Measurements from ENCODE around the gene FAM236D. TPM values are rescaled to one million over a fixed set of nuclear protein-coding genes. Genes with fewer than 3 reads are reported as not detected.

Gene FAM236D
- not detected in 2 replicates for total RNA-seq

DNA sequence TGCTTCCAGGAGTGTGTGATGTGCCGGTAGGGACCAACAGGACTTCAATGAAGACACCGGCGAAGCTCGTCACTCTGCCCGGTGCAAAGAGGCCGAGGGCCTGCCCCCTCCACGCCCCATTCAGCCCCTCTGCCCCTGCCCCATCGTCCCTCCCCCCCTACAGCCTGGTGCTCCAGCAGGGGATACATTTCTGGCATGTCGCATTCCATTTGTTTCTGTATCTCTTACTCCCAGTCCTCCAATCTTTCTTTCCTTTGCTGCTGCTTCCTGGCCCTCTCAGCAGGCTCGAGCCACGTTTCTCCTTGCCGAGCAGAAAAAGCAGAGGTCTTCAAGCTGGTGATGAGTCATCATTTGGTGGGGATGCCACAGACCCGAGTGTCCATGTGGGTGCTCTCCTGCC, at the start of gene FAM236D:
Gene FAM236D (minus strand): TSS at position 101 of the 400 bp plus-strand sequence. CDS start 100 bp downstream, at position 1.

DNA sequence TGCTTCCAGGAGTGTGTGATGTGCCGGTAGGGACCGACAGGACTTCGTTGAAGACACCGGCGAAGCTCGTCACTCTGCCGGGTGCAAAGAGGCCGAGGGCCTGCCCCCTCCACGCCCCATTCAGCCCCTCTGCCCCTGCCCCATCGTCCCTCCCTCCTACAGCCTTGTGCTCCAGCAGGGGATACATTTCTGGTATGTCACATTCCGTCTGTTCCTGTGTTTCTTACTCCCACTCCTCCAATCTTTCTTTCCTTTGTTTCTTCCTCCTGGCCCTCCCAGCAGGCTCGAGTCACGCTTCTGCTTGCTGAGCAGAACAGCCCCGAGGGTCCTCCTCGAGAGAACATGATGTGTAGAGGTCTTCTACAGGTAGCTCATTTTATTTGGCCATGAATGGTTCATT, 25.4 kb downstream of the FAM236D start, which contains the start of gene FAM236B:
Gene FAM236B (minus strand): TSS at position 101 of the 400 bp plus-strand sequence. CDS start 100 bp downstream, at position 1.

DNA sequence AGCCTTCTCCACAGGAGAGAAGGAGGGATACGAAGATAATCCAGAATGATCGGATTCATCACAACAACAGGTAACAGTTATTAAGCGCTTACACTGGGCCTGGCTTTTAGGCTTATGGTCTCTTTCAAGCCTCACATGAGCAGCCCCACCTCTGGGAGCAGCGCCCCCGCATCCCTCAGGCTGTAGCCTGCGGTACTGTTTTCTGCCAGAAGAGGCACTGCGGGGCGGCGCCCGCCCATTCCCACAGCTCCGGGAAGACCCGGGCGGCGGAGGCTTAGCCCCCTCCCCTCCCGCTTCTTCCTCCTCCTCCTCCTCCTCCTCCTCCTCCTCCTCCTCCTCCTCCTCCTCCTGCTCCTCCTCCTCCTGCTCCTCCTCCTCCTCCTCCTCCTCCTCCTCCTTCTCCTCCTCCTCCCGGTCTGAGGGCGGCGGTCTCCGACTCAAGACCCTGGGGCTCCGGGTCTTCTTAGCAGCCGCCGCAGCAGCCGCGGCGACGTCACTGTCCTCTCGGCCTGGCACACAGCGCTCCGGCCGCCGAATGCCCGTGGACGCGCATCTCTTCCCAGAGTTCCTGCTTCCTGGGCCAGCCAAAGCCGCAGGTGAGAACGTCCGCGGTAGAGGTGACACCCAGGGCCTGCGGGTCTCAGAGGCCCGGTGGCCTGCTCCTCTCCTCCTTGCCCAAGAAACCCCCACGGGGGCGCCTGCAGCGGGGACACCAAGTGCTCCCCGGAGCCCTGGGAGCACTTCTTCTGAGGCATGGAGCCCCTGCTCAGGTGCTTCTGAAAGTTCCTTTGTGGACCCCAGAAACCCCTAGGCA, 31.1 kb downstream of the FAM236D start, which contains the start of gene DMRTC1B:
Gene DMRTC1B (plus strand): TSS at position 238 of the 814 bp plus-strand sequence. CDS start 68,246 bp downstream, outside the sequence.

Other genes starting within 250 kb of the FAM236D start
- gene HDAC8, start 235.4 kb downstream of the FAM236D start, total RNA-seq = 11.7 and 17.5 TPM in 2 replicates
- gene PHKA1, start 93.9 kb downstream of the FAM236D start, total RNA-seq = 3.4 and 4.3 TPM in 2 replicates
- gene DMRTC1B, start 31.3 kb downstream of the FAM236D start, total RNA-seq = not detected in 2 replicates
- not detected in 2 replicates for gene FAM236B, start 25.6 kb downstream of the FAM236D start, total RNA-seq
- gene FAM236C, start 104.4 kb upstream of the FAM236D start, total RNA-seq = not detected in 2 replicates
- gene FAM236A, start 130.0 kb upstream of the FAM236D start, total RNA-seq = not detected in 2 replicates
- not detected in 2 replicates for gene DMRTC1, start 135.6 kb upstream of the FAM236D start, total RNA-seq
- not detected in 2 replicates for gene PABPC1L2B, start 194.7 kb upstream of the FAM236D start, total RNA-seq